HepG2 (cell line): ENCODE measurements around the gene CD68. TPM values are rescaled to one million over a fixed set of nuclear protein-coding genes. Genes with fewer than 3 reads are reported as not detected.

Experiments
- ATAD3A ChIP-seq: sonication (generic); formaldehyde crosslinking; IDR thresholded peaks from 2 replicates; pipeline ENCODE4 v1.4.0; 2020; ENCODE audit warnings: missing genetic modification reagents
- FUBP1 ChIP-seq: sonication (generic); formaldehyde crosslinking; IDR thresholded peaks from 2 replicates; pipeline ENCODE4 v1.5.1; 2020; ENCODE audit warnings: missing genetic modification reagents, mild to moderate bottlenecking, borderline replicate concordance
- GATAD1 ChIP-seq: IDR thresholded peaks from 2 replicates; pipeline ENCODE4 v1.6.1; 2016; ENCODE audit warnings: missing genetic modification reagents, missing compliant biosample characterization
- GLMP ChIP-seq: sonication (generic); formaldehyde crosslinking; IDR thresholded peaks from 2 replicates; pipeline ENCODE4 v1.9.0; 2021; ENCODE audit warnings: missing genetic modification reagents, mild to moderate bottlenecking, borderline replicate concordance
- HOXA3 ChIP-seq: sonication (generic); formaldehyde crosslinking; IDR thresholded peaks from 2 replicates; pipeline ENCODE4 v1.5.0; 2020; ENCODE audit warnings: missing genetic modification reagents
- HOXD1 ChIP-seq: sonication (generic); formaldehyde crosslinking; IDR thresholded peaks from 2 replicates; pipeline ENCODE4 v1.5.0; 2020; ENCODE audit warnings: missing genetic modification reagents
- IRF1 ChIP-seq: sonication (generic); formaldehyde crosslinking; IDR thresholded peaks from 2 replicates; pipeline ENCODE4 v1.4.0; 2020; ENCODE audit warnings: low read depth, mild to moderate bottlenecking, missing genetic modification reagents
- PLRG1 ChIP-seq: fragments of 450-650 bp; conservative IDR thresholded peaks from 2 replicates; pipeline ENCODE4 v1.6.1; 2016
- POLR2AphosphoS2 ChIP-seq: IDR thresholded peaks from 2 replicates; pipeline ENCODE4 v1.6.1; 2011; ENCODE audit warnings: low read depth, low read length, improper control_type of control experiment
- REL ChIP-seq: sonication (generic); formaldehyde crosslinking; conservative IDR thresholded peaks from 2 replicates; pipeline ENCODE4 v1.8.0; 2022; ENCODE audit warnings: mild to moderate bottlenecking, missing genetic modification reagents, moderate library complexity
- ZNF382 ChIP-seq: sonication (generic); formaldehyde crosslinking; IDR thresholded peaks from 2 replicates; pipeline ENCODE4 v1.5.0; 2020; ENCODE audit warnings: missing genetic modification reagents, mild to moderate bottlenecking, borderline replicate concordance
- ZNF761 ChIP-seq: sonication (generic); formaldehyde crosslinking; conservative IDR thresholded peaks from 2 replicates; pipeline ENCODE4 v1.4.0; 2020; ENCODE audit warnings: mild to moderate bottlenecking, missing genetic modification reagents
- polyA plus RNA-seq, 8 experiments: library from polyadenylated mRNA; depleted of rRNA in 3 of 8; stranded (reverse) in 7 of 8; unstranded in 1 of 8; fragments of >200 nt; fragmentation: Illumina TruSeq in 4 of 8; extraction: Trizol in 4 of 8; gene quantifications; 2 replicates each; pipeline versions ENCODE4 v1.2.1 to v1.2.3, GENCODE V29; 2011 to 2016; ENCODE audit warnings: low read depth in 4 of 8, missing spikeins in 1 of 8, mixed read lengths in 1 of 8; ENCODE audit not compliant: insufficient read depth in 1 of 8
- total RNA-seq, 5 experiments: library from RNA; depleted of rRNA; stranded (reverse); fragments of >200 nt; fragmentation: Illumina TruSeq; extraction: Trizol; gene quantifications; 2 replicates each; pipeline ENCODE4 v1.2.3, GENCODE V29; 2016; ENCODE audit warnings: low read depth in 1 of 5
- TF ChIP-seq, protein P1 (sequence below): sonication (generic); formaldehyde crosslinking; IDR thresholded peaks from 2 replicates; pipeline ENCODE4 v1.8.0; 2022; ENCODE audit warnings: mild to moderate bottlenecking, missing genetic modification reagents, moderate library complexity
- TF ChIP-seq, protein P2 (sequence below): sonication (generic); formaldehyde crosslinking; IDR thresholded peaks from 2 replicates; pipeline ENCODE4 v1.4.0; 2020; ENCODE audit warnings: missing genetic modification reagents
- TF ChIP-seq, protein P3 (sequence below): IDR thresholded peaks from 2 replicates; pipeline ENCODE4 v1.6.1; 2016
- TF ChIP-seq, protein P4 (sequence below): sonication (generic); formaldehyde crosslinking; IDR thresholded peaks from 2 replicates; pipeline ENCODE4 v1.4.0; 2020; ENCODE audit warnings: missing genetic modification reagents, borderline replicate concordance

Gene CD68
- total and polyA plus RNA-seq, 2 of the 13 experiments (the other 11 are each of a cell fraction or from before 2014, with no cell fraction given), result 10.3 to 104 TPM

DNA sequence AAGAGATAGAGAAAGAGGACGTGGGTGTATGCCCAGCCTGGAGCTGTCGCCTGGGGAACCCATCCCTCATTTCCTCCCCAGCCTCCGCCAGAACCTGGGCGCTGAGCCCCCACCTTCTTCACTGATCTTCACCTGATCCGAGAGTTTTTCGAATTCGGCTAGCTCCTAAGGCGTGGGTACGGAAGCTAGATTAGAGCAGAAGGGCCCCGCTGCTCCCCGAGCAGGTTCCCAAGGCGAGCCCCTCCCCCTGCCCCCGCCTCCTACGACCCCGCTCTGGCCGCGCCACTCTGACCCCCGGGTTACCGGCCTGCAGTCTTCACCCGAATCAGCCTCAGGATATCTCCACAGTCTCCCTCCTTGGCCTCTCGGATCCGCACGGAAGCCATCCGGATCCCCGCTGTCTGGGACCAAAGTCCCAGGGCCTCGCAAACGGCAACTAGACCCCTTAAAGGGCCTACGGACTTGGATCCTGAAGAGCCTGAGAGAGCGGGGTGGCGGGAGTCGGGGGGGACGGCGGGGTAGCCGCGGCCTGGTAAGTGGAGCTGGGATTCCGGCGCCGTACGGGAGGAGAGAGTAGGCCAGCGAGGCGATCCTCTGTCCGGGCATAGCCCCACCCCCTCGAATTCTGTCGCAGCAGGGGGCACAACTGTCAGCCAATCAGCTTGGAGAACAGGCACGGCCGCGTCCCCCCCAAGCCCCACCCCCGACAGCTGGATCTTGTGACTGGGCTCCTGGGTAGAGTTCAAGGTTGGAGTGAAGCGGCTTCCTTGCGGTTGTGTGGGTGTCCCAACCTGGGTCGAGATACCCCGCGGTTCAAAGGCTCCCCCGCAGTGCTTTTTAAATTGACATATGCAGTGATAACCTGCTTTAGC, 48.0 kb downstream of the CD68 start, which contains the start of gene SAT2 (continued):
- TF ChIP-seq GLMP (CRISPR knock-in tag) (no peak), ATAD3A (CRISPR knock-in tag) (no peak), ZNF382 (CRISPR knock-in tag) (no peak), FUBP1 (no peak), IRF1 (no peak), POLR2AphosphoS2 (no peak), HOXD1 (CRISPR knock-in tag) (peak; percentile 66; the same call in 1 of the 2 replicates), REL (CRISPR knock-in tag) (no peak), HOXA3 (peak; percentile 82), ZNF761 (no peak), GATAD1 (0 out of 2 replicates have a peak, but pooled peaks have one; percentile 31), PLRG1 (no peak)
- TF ChIP-seq, protein P1, sequence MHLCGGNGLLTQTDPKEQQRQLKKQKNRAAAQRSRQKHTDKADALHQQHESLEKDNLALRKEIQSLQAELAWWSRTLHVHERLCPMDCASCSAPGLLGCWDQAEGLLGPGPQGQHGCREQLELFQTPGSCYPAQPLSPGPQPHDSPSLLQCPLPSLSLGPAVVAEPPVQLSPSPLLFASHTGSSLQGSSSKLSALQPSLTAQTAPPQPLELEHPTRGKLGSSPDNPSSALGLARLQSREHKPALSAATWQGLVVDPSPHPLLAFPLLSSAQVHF, result no peak
- TF ChIP-seq, protein P2, sequence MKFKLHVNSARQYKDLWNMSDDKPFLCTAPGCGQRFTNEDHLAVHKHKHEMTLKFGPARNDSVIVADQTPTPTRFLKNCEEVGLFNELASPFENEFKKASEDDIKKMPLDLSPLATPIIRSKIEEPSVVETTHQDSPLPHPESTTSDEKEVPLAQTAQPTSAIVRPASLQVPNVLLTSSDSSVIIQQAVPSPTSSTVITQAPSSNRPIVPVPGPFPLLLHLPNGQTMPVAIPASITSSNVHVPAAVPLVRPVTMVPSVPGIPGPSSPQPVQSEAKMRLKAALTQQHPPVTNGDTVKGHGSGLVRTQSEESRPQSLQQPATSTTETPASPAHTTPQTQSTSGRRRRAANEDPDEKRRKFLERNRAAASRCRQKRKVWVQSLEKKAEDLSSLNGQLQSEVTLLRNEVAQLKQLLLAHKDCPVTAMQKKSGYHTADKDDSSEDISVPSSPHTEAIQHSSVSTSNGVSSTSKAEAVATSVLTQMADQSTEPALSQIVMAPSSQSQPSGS, result no peak
- TF ChIP-seq, protein P3, sequence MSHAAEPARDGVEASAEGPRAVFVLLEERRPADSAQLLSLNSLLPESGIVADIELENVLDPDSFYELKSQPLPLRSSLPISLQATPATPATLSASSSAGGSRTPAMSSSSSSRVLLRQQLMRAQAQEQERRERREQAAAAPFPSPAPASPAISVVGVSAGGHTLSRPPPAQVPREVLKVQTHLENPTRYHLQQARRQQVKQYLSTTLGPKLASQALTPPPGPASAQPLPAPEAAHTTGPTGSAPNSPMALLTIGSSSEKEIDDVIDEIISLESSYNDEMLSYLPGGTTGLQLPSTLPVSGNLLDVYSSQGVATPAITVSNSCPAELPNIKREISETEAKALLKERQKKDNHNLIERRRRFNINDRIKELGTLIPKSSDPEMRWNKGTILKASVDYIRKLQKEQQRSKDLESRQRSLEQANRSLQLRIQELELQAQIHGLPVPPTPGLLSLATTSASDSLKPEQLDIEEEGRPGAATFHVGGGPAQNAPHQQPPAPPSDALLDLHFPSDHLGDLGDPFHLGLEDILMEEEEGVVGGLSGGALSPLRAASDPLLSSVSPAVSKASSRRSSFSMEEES, result peak; percentile 99
- TF ChIP-seq, protein P4, sequence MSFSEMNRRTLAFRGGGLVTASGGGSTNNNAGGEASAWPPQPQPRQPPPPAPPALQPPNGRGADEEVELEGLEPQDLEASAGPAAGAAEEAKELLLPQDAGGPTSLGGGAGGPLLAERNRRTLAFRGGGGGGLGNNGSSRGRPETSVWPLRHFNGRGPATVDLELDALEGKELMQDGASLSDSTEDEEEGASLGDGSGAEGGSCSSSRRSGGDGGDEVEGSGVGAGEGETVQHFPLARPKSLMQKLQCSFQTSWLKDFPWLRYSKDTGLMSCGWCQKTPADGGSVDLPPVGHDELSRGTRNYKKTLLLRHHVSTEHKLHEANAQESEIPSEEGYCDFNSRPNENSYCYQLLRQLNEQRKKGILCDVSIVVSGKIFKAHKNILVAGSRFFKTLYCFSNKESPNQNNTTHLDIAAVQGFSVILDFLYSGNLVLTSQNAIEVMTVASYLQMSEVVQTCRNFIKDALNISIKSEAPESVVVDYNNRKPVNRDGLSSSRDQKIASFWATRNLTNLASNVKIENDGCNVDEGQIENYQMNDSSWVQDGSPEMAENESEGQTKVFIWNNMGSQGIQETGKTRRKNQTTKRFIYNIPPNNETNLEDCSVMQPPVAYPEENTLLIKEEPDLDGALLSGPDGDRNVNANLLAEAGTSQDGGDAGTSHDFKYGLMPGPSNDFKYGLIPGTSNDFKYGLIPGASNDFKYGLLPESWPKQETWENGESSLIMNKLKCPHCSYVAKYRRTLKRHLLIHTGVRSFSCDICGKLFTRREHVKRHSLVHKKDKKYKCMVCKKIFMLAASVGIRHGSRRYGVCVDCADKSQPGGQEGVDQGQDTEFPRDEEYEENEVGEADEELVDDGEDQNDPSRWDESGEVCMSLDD (CRISPR knock-in tag), result peak; percentile 79; the same call in 1 of the 2 replicates
